ENCODE results near the gene GNG5. TPM values are rescaled to one million over a fixed set of nuclear protein-coding genes. Genes with fewer than 3 reads are reported as not detected.
"Not testable (repeated sequence)": the region's sequence is repeated elsewhere in the genome, so short reads cannot be mapped to it uniquely, and the experiment has no call there.

Gene GNG5
- polyA plus RNA-seq, 4 donors: 115 to 224 (median 163) TPM

- DNase-seq (ENCODE audit: low read depth in 4 of 4, low spot score in 3 of 4): no peak
These were observed 13.7 kb downstream of the GNG5 start for GRCh38 chr1:84492726-84493125.

GRCh38 chr1:84489766-84490165 lies 16.6 kb downstream of the GNG5 start:
- no peak for DNase-seq (ENCODE audit: low read depth in 4 of 4, low spot score in 3 of 4)

GRCh38 chr1:84488107-84488506 lies 18.3 kb downstream of the GNG5 start:
- DNase-seq (ENCODE audit: low read depth in 4 of 4, low spot score in 3 of 4): no peak

- DNase-seq (ENCODE audit: low read depth in 4 of 4, low spot score in 3 of 4): no peak
These were observed 25.1 kb downstream of the GNG5 start for GRCh38 chr1:84481317-84481716.

GRCh38 chr1:84480650-84481049 lies 25.7 kb downstream of the GNG5 start:
- DNase-seq (ENCODE audit: low read depth in 4 of 4, low spot score in 3 of 4): no peak

- DNase-seq (ENCODE audit: low read depth in 4 of 4, low spot score in 3 of 4): no peak
These were observed 26.4 kb downstream of the GNG5 start for GRCh38 chr1:84479998-84480397.

- peak; percentile 73 to 79 (median 74) for DNase-seq (ENCODE audit: low read depth in 4 of 4, low spot score in 3 of 4)
These were observed 27.2 kb downstream of the GNG5 start, which contains the start of gene RPF1 for GRCh38 chr1:84478876-84479868. Gene RPF1 (plus strand): TSS chr1:84479266. CDS start chr1:84479282, 16 bp downstream.

GRCh38 chr1:84476225-84476624 lies 30.2 kb downstream of the GNG5 start:
- DNase-seq (ENCODE audit: low read depth in 4 of 4, low spot score in 3 of 4): no peak

- DNase-seq (ENCODE audit: low read depth in 4 of 4, low spot score in 3 of 4): no peak
These were observed 39.1 kb downstream of the GNG5 start for GRCh38 chr1:84467298-84467697.

- no peak for DNase-seq (ENCODE audit: low read depth in 4 of 4, low spot score in 3 of 4)
These were observed 44.3 kb downstream of the GNG5 start for GRCh38 chr1:84462118-84462517.

- no peak for DNase-seq (ENCODE audit: low read depth in 4 of 4, low spot score in 3 of 4)
These were observed 53.9 kb downstream of the GNG5 start for GRCh38 chr1:84452436-84452835.

- no peak for DNase-seq (ENCODE audit: low read depth in 4 of 4, low spot score in 3 of 4)
These were observed 55.5 kb downstream of the GNG5 start for GRCh38 chr1:84450910-84451309.

GRCh38 chr1:84448704-84449103 lies 57.7 kb downstream of the GNG5 start:
- not testable (repeated sequence) for DNase-seq (ENCODE audit: low read depth in 4 of 4, low spot score in 3 of 4)

Other genes with a start within 250 kb of the GNG5 start
- gene SAMD13, start 204.9 kb downstream of the GNG5 start, polyA plus RNA-seq (ENCODE audit: insufficient read length in 4 of 4): 1 to 10 TPM; 5.6 to 8.1 (median 6.3) TPM
- gene DNASE2B, start 108.1 kb downstream of the GNG5 start, polyA plus RNA-seq (ENCODE audit: insufficient read length in 4 of 4): under 1 TPM in 1 of 4 donors, not detected in 3; 0.18 TPM
- gene RPF1, start 27.3 kb downstream of the GNG5 start, polyA plus RNA-seq (ENCODE audit: insufficient read length in 4 of 4): 10 to 100 TPM; 35.2 to 55.9 (median 45.5) TPM
- gene SPATA1, start 195 bp downstream of the GNG5 start, polyA plus RNA-seq (ENCODE audit: insufficient read length in 4 of 4): 1 to 10 TPM; 1.4 to 3.1 (median 1.6) TPM
- 10 to 100 TPM; 17.6 to 28.3 (median 25.1) TPM for gene CTBS, start 67.9 kb upstream of the GNG5 start, polyA plus RNA-seq (ENCODE audit: insufficient read length in 4 of 4)
- 10 to 100 TPM; 21.3 to 41.4 (median 38.9) TPM for gene SSX2IP, start 183.9 kb upstream of the GNG5 start, polyA plus RNA-seq (ENCODE audit: insufficient read length in 4 of 4)